ENCODE measurements around the gene CDK4. TPM values are rescaled to one million over a fixed set of nuclear protein-coding genes. Genes with fewer than 3 reads are reported as not detected.
"Not testable (repeated sequence)": the region's sequence is repeated elsewhere in the genome, so short reads cannot be mapped to it uniquely, and the experiment has no call there.

Gene CDK4
- total and polyA plus RNA-seq, 2 of the 13 experiments (the other 11 are each of a cell fraction or from before 2014, with no cell fraction given), result 191 to 209 TPM

GRCh38 chr12:57722716-57723629, 29.1 kb downstream of the CDK4 start:
- Histone ChIP-seq H3K36me3 (replicated peaks in 1 of 2; ENCODE audit: control insufficient read depth in 1 of 2, insufficient read depth in 2 of 2, low read length in 2 of 2) (peaks cover 8 to 31% of the 10 kb centered on the region in 2 experiments), H3K27ac (ENCODE audit: extremely low read length, insufficient read depth, low read length) (no peak overlapping the region), H2AFZ (ENCODE audit: low read length) (no peak overlapping the region), H3K4me3 (replicated peaks in 1 of 3; ENCODE audit: insufficient read depth in 1 of 3, low read depth in 2 of 3, low read length in 3 of 3) (no peak overlapping the region), H3K4me2 (ENCODE audit: low read depth, low read length) (no peak overlapping the region), H3K9ac (ENCODE audit: insufficient read depth, low read depth, low read length) (no peak overlapping the region), H3K9me3 (ENCODE audit: low read length) (no peaks in the 10 kb centered on the region), H3K79me2 (ENCODE audit: insufficient read depth, low read length) (no peaks in the 10 kb centered on the region), H4K20me1 (ENCODE audit: insufficient read depth, low read length) (no peaks in the 10 kb centered on the region), H3K4me1 (ENCODE audit: insufficient read depth, low read length) (peaks cover 9% of the 10 kb centered on the region; the same call in 1 of the 2 replicates), H3K27me3 (ENCODE audit: control insufficient read depth in 1 of 2, insufficient read depth in 2 of 2, low read length in 2 of 2) (no peaks in the 10 kb centered on the region; a peak in 1 of 5 replicates)
- CTCF ChIA-PET (ENCODE audit: low intra/inter-chr PET ratio, low total read pairs), result no interaction called here
- POLR2A ChIA-PET, result no interaction called here
- TF ChIP-seq SMAD1 (CRISPR knock-in tag; IDR thresholded peaks at IDR 0.05; ENCODE audit: borderline replicate concordance, low read depth), result no peak
- no peak for TF ChIP-seq AGO1 (IDR thresholded peaks at IDR 0.05; ENCODE audit: low read depth, low read length, poor library complexity, severe bottlenecking)
- TF ChIP-seq, protein P1, sequence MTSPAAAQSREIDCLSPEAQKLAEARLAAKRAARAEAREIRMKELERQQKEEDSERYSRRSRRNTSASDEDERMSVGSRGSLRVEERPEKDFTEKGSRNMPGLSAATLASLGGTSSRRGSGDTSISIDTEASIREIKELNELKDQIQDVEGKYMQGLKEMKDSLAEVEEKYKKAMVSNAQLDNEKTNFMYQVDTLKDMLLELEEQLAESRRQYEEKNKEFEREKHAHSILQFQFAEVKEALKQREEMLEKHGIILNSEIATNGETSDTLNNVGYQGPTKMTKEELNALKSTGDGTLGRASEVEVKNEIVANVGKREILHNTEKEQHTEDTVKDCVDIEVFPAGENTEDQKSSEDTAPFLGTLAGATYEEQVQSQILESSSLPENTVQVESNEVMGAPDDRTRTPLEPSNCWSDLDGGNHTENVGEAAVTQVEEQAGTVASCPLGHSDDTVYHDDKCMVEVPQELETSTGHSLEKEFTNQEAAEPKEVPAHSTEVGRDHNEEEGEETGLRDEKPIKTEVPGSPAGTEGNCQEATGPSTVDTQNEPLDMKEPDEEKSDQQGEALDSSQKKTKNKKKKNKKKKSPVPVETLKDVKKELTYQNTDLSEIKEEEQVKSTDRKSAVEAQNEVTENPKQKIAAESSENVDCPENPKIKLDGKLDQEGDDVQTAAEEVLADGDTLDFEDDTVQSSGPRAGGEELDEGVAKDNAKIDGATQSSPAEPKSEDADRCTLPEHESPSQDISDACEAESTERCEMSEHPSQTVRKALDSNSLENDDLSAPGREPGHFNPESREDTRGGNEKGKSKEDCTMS (CRISPR knock-in tag; conservative IDR thresholded peaks at IDR 0.05), result no peak
- TF ChIP-seq AGO2 (optimal IDR thresholded peaks at IDR 0.05; ENCODE audit: low read depth, low read length), result peak; percentile 58
- in situ Hi-C loops (cut with HindIII; ENCODE audit: extremely low pct_ligation_motif_present, low pct_unique_long_range_greater_than_20kb) (no loop called here), intact Hi-C loops (cut with micrococcal nuclease; ENCODE audit: unreplicated experiment) (no loop called here)
- DNase-seq (ENCODE audit: low spot score), result no peak
- BruUV-seq (replicated peaks), result no TSS peak
- no peak for ATAC-seq
- no peak for FAIRE-seq
- 68% methylated on average over 10 of the region's 11 CpGs for WGBS (ENCODE audit: low lambda C conversion rate)

DNA sequence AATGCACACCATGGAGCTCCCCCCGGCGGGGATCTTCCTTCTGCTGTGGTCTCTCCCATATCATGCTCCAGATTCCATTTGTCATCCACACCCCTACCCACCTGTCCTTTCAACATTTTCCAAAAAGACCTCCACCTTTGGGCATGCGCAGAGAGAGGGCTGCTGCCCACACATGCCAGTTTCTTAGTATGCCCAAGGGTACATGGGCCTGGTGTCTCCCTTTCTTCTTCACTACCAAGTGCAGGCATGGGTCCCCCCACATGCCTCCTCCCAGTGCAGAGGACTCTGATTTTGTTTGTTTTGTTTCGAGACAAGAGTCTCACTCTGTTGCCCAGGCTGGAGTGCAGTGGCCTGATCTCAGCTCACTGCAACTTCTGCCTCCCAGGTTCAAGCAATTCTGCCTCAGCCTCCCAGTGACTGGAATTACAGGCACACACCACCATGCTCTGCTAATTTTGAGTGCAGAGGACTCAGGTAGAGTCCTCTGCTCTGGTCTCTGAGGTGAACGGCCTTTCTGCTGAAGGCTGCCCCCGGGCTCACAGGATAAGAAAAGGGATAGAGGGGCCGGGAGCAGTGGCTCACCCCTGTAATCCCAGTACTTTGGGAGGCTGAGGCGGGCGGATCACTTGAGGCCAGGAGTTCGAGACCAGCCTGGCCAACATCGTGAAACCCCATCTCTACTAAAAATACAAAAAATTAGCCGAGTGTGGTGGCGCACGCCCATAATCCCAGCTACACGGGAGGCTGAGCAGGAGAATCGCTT, 30.1 kb downstream of the CDK4 start:
- in situ Hi-C loops (cut with HindIII; ENCODE audit: extremely low pct_ligation_motif_present, low pct_unique_long_range_greater_than_20kb); H3K9ac ChIP-seq (ENCODE audit: insufficient read depth, low read depth, low read length); H4K20me1 ChIP-seq (ENCODE audit: insufficient read depth, low read length); H3K4me2 ChIP-seq (ENCODE audit: low read depth, low read length); intact Hi-C loops (cut with micrococcal nuclease; ENCODE audit: unreplicated experiment); ATAC-seq; DNase-seq (ENCODE audit: low spot score); H3K27ac ChIP-seq (ENCODE audit: extremely low read length, insufficient read depth, low read length); H2AFZ ChIP-seq (ENCODE audit: low read length); H3K27me3 ChIP-seq (ENCODE audit: control insufficient read depth in 1 of 2, insufficient read depth in 2 of 2, low read length in 2 of 2); POLR2A ChIA-PET; H3K4me3 ChIP-seq (replicated peaks in 1 of 3; ENCODE audit: insufficient read depth in 1 of 3, low read depth in 2 of 3, low read length in 3 of 3); CTCF ChIA-PET (ENCODE audit: low intra/inter-chr PET ratio, low total read pairs); BruUV-seq (replicated peaks); H3K9me3 ChIP-seq (ENCODE audit: low read length); FAIRE-seq; H3K4me1 ChIP-seq (ENCODE audit: insufficient read depth, low read length); H3K79me2 ChIP-seq (ENCODE audit: insufficient read depth, low read length): not testable (repeated sequence)
- WGBS (ENCODE audit: low lambda C conversion rate), result 95% methylated on average over 16 of the region's 16 CpGs
- peaks cover 9 to 36% of the 10 kb centered on the region in 2 experiments for H3K36me3 ChIP-seq (replicated peaks in 1 of 2; ENCODE audit: control insufficient read depth in 1 of 2, insufficient read depth in 2 of 2, low read length in 2 of 2)
